ENCODE data around the gene PLEKHF1.
"Not testable (repeated sequence)": the region's sequence is repeated elsewhere in the genome, so short reads cannot be mapped to it uniquely, and the experiment has no call there.

PLEKHF1 gene

GRCh38 chr19:29704562-29705558 lies 39.6 kb downstream of the PLEKHF1 start:
- no peak for DNase-seq

GRCh38 chr19:29705706-29706105 lies 40.4 kb downstream of the PLEKHF1 start:
- DNase-seq, result no peak

- no peak for DNase-seq
Measured at GRCh38 chr19:29706635-29707034, 41.4 kb downstream of the PLEKHF1 start.

- no peak for DNase-seq
Measured at GRCh38 chr19:29708554-29709439, 43.5 kb downstream of the PLEKHF1 start.

- DNase-seq, result not testable (repeated sequence)
Measured at GRCh38 chr19:29709440-29709798, 44.2 kb downstream of the PLEKHF1 start.

- no peak for DNase-seq
Measured at GRCh38 chr19:29711584-29712132, 46.4 kb downstream of the PLEKHF1 start.

- no peak for DNase-seq
Measured at GRCh38 chr19:29712744-29713516, 47.7 kb downstream of the PLEKHF1 start.

- DNase-seq, result no peak
Measured at GRCh38 chr19:29714371-29714952, 49.2 kb downstream of the PLEKHF1 start.

- DNase-seq, result peak; percentile 31 to 70
Measured at GRCh38 chr19:29714953-29715700, 49.9 kb downstream of the PLEKHF1 start, which contains the start of gene C19orf12. Gene C19orf12, minus strand, starts transcription at chr19:29715261. Its CDS starts 6,848 bp downstream, at chr19:29708413.

- DNase-seq, result no peak
Measured at GRCh38 chr19:29715701-29716581, 50.7 kb downstream of the PLEKHF1 start.

- DNase-seq, result no peak
Measured at GRCh38 chr19:29717051-29717450, 51.8 kb downstream of the PLEKHF1 start.

- DNase-seq, result no peak
Measured at GRCh38 chr19:29724102-29724641, 58.9 kb downstream of the PLEKHF1 start.

- DNase-seq, result no peak
Measured at GRCh38 chr19:29724746-29725145, 59.5 kb downstream of the PLEKHF1 start.
